ENCODE measurements around the gene FCN2. TPM values are rescaled to one million over a fixed set of nuclear protein-coding genes. Genes with fewer than 3 reads are reported as not detected.
A peak's percentile ranks its signal among the peaks of the same experiment; 100 is the strongest.

Gene FCN2
- total RNA-seq, 1 donor from 2014 or later = not detected

GRCh38 chr9:134894136-134894860 lies 13.7 kb downstream of the FCN2 start:
- Mint-ChIP-seq H3K36me3 (ENCODE audit: low read depth) (no peaks in the 10 kb centered on the region), H3K4me1 (ENCODE audit: low read depth) (peaks cover 21% of the 10 kb centered on the region), H3K9me3 (ENCODE audit: low read depth) (peaks cover 8% of the 10 kb centered on the region), H3K27ac (ENCODE audit: unreplicated experiment) (no peak overlapping the region), H3K27me3 (ENCODE audit: low read depth) (peaks cover 17% of the 10 kb centered on the region), H3K4me3 (ENCODE audit: unreplicated experiment) (no peak overlapping the region)
- no peak for TF ChIP-seq CTCF (IDR thresholded peaks at IDR 0.05)
- no peak for DNase-seq (ENCODE audit: low spot score)

- Mint-ChIP-seq H3K36me3 (ENCODE audit: low read depth) (no peaks in the 10 kb centered on the region), H3K27me3 (ENCODE audit: low read depth) (peaks cover 17% of the 10 kb centered on the region), H3K27ac (ENCODE audit: unreplicated experiment) (peak overlapping the region; percentile 50), H3K4me3 (ENCODE audit: unreplicated experiment) (no peak overlapping the region), H3K9me3 (ENCODE audit: low read depth) (peaks cover 10% of the 10 kb centered on the region), H3K4me1 (ENCODE audit: low read depth) (peaks cover 21% of the 10 kb centered on the region)
- no peak for DNase-seq (ENCODE audit: low spot score)
- TF ChIP-seq CTCF (IDR thresholded peaks at IDR 0.05) = no peak
Observed at GRCh38 chr9:134895097-134895496, 14.5 kb downstream of the FCN2 start.

DNA sequence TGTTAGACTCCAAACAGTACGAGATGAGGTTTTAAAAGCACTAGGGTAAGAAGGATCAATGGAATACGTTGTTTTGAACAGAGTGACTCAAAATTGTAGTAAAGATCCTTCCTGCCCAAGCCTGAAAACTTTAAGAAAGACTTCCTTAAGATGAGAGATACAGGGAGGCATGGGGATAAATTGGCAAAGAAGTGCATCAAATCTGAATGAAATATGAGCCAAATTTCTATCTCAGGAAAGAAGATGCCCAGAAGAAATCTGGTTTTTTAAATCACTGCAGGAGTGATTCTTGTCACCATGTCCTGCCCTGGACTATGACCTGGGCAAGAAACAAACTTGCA lies 14.9 kb downstream of the FCN2 start:
- H3K27ac Mint-ChIP-seq (ENCODE audit: unreplicated experiment) = peak overlapping the region; percentile 50
- H3K4me1 Mint-ChIP-seq (ENCODE audit: low read depth) = peaks cover 21% of the 10 kb centered on the region
- H3K9me3 Mint-ChIP-seq (ENCODE audit: low read depth) = peaks cover 10% of the 10 kb centered on the region
- peaks cover 17% of the 10 kb centered on the region for H3K27me3 Mint-ChIP-seq (ENCODE audit: low read depth)
- TF ChIP-seq CTCF (IDR thresholded peaks at IDR 0.05) = no peak
- no peak overlapping the region for H3K4me3 Mint-ChIP-seq (ENCODE audit: unreplicated experiment)
- no peak for DNase-seq (ENCODE audit: low spot score)
- H3K36me3 Mint-ChIP-seq (ENCODE audit: low read depth) = no peaks in the 10 kb centered on the region

GRCh38 chr9:134895908-134896833 lies 15.6 kb downstream of the FCN2 start:
- H3K4me1 Mint-ChIP-seq (ENCODE audit: low read depth) = peaks cover 21% of the 10 kb centered on the region
- DNase-seq (ENCODE audit: low spot score) = peak; percentile 38
- no peak for TF ChIP-seq CTCF (IDR thresholded peaks at IDR 0.05)
- peak overlapping the region; percentile 45 for H3K27ac Mint-ChIP-seq (ENCODE audit: unreplicated experiment)
- peaks cover 10% of the 10 kb centered on the region for H3K9me3 Mint-ChIP-seq (ENCODE audit: low read depth)
- no peaks in the 10 kb centered on the region for H3K36me3 Mint-ChIP-seq (ENCODE audit: low read depth)
- H3K27me3 Mint-ChIP-seq (ENCODE audit: low read depth) = peaks cover 13% of the 10 kb centered on the region
- H3K4me3 Mint-ChIP-seq (ENCODE audit: unreplicated experiment) = no peak overlapping the region

- Mint-ChIP-seq H3K4me1 (ENCODE audit: low read depth) (peaks cover 21% of the 10 kb centered on the region), H3K27ac (ENCODE audit: unreplicated experiment) (no peak overlapping the region), H3K4me3 (ENCODE audit: unreplicated experiment) (no peak overlapping the region), H3K27me3 (ENCODE audit: low read depth) (peaks cover 7% of the 10 kb centered on the region), H3K36me3 (ENCODE audit: low read depth) (no peaks in the 10 kb centered on the region), H3K9me3 (ENCODE audit: low read depth) (peaks cover 10% of the 10 kb centered on the region)
- no peak for DNase-seq (ENCODE audit: low spot score)
- no peak for TF ChIP-seq CTCF (IDR thresholded peaks at IDR 0.05)
Observed at GRCh38 chr9:134896834-134897583, 16.4 kb downstream of the FCN2 start.

Measured in chondrocyte (in vitro differentiated cells).